GM18508 (cell line): Measurements from ENCODE around the gene TMX1.

ENCODE experiments used
- ATAC-seq: cut with Tn5 transposase; IDR thresholded peaks from one replicate; pipeline ENCODE4 v1.9.1; 2021; ENCODE audit warnings: moderate number of reproducible peaks; ENCODE audit not compliant: insufficient read depth, unreplicated experiment

TMX1 gene

GRCh38 chr14:51290132-51290531 lies 50.1 kb downstream of the TMX1 start:
- no peak for ATAC-seq

GRCh38 chr14:51291016-51291415 lies 51.0 kb downstream of the TMX1 start:
- no peak for ATAC-seq

- ATAC-seq, result no peak
Measured at GRCh38 chr14:51293149-51293911, 53.3 kb downstream of the TMX1 start.

GRCh38 chr14:51293912-51294389 lies 53.9 kb downstream of the TMX1 start:
- ATAC-seq, result no peak

- ATAC-seq, result no peak
Measured at GRCh38 chr14:51294951-51295525, 55.0 kb downstream of the TMX1 start.

- no peak for ATAC-seq
Measured at GRCh38 chr14:51295646-51296263, 55.7 kb downstream of the TMX1 start.

- ATAC-seq, result no peak
Measured at GRCh38 chr14:51297066-51297465, 57.0 kb downstream of the TMX1 start.

GRCh38 chr14:51298895-51299294 lies 58.8 kb downstream of the TMX1 start:
- no peak for ATAC-seq

GRCh38 chr14:51302295-51303030 lies 62.4 kb downstream of the TMX1 start:
- no peak for ATAC-seq

GRCh38 chr14:51304438-51304837 lies 64.4 kb downstream of the TMX1 start:
- no peak for ATAC-seq

GRCh38 chr14:51304941-51305340 lies 64.9 kb downstream of the TMX1 start:
- no peak for ATAC-seq

GRCh38 chr14:51305751-51306150 lies 65.7 kb downstream of the TMX1 start:
- no peak for ATAC-seq
